ENCODE results near the gene C2orf78. TPM values are rescaled to one million over a fixed set of nuclear protein-coding genes. Genes with fewer than 3 reads are reported as not detected.
"Not testable (repeated sequence)": the region's sequence is repeated elsewhere in the genome, so short reads cannot be mapped to it uniquely, and the experiment has no call there.

Gene C2orf78
- total RNA-seq = not detected in 2 replicates

DNA sequence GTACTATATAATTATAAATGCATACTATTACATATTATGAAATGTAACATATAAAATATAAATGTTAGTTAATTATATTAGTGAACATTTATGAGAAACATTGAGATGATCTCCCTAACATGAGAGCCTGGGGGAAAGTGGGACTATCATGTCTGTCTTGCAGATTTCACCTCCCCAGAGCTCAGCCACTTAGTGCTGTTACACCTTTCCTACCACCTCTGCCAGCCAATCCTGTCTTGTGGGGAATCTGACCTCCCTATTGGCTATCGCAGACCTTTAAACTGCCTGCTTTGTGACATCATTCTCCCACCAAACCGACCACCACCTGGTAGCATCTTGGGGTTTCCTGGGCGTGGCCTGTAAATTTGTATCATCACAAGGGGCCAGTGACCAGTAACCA lies at the start of gene C2orf78:
C2orf78 (plus strand) TSS at position 301 of the 400 bp plus-strand sequence. CDS start 127 bp downstream, outside the sequence.
- CTCF ChIA-PET; intact Hi-C loops (cut with micrococcal nuclease); H3K4me3 Mint-ChIP-seq; DNase-seq; H3K27me3 Mint-ChIP-seq; ATAC-seq (ENCODE audit: low read depth); H3K27ac Mint-ChIP-seq; POLR2A ChIA-PET; H3K9me3 Mint-ChIP-seq; H3K36me3 Mint-ChIP-seq (ENCODE audit: low read depth): not testable (repeated sequence)
- H3K4me1 Mint-ChIP-seq = peaks cover 13% of the 10 kb centered on the region

DNA sequence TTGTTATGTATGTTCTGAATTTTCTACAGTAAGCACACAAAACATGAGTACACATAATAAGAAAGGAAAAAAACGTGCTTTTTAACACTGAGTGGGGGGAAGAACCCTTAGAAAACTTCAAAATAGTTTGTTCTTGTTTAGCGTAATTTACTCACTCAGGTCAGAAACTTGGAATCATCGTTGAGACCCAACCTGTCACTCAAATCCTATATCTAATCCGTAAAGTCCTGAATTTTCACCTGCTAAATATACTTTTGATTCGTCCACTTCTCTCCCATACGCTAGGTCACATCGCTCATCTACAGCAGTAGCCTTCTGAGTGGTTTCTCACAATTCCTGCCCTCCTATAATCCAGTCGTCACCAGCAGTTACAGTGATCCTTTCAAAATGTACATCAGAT lies 47.6 kb upstream of the C2orf78 start:
- peaks cover 38% of the 10 kb centered on the region for H3K36me3 Mint-ChIP-seq (ENCODE audit: low read depth)
- DNase-seq (no peak), ATAC-seq (ENCODE audit: low read depth) (no peak)
- peak overlapping the region; percentile 94 for H3K4me3 Mint-ChIP-seq
- CTCF ChIA-PET = no interaction called here
- POLR2A ChIA-PET = interaction anchor here (1.2 to 1.8 kb wide), 5 partner anchors 43 to 917 kb away, joined by 3 to 8 read pairs (median 5); partner anchors contain the start of genes CCT7, DUSP11, INO80B and MTHFD2
- H3K27ac Mint-ChIP-seq = peak overlapping the region; percentile 90
- no peaks in the 10 kb centered on the region for H3K27me3 Mint-ChIP-seq
- H3K9me3 Mint-ChIP-seq = peaks cover 4% of the 10 kb centered on the region
- intact Hi-C loops (cut with micrococcal nuclease) = loop anchor here (2.0 to 10.0 kb wide), 4 partner anchors 452 to 1218 kb away; partner anchors contain the start of genes FBXO41, HK2 and POLE4
- TF ChIP-seq CTCF (IDR thresholded peaks at IDR 0.05) = no peak
- H3K4me1 Mint-ChIP-seq = peaks cover 18% of the 10 kb centered on the region

- intact Hi-C loops (cut with micrococcal nuclease) = loop anchor here (1.0 to 10.0 kb wide), 10 partner anchors 43 to 1218 kb away; partner anchors contain the start of genes ALMS1, AUP1, CCT7 and DUSP11
- Mint-ChIP-seq H3K4me1 (peaks cover 18% of the 10 kb centered on the region), H3K4me3 (peak within 1 kb of the TSS; percentile 94), H3K27ac (peak within 1 kb of the TSS; percentile 90), H3K27me3 (no peaks in the 10 kb centered on the region), H3K9me3 (peaks cover 4% of the 10 kb centered on the region), H3K36me3 (ENCODE audit: low read depth) (peaks cover 38% of the 10 kb centered on the region)
- DNase-seq (peak; percentile 85), ATAC-seq (ENCODE audit: low read depth) (peak; percentile 98)
- no peak for TF ChIP-seq CTCF (IDR thresholded peaks at IDR 0.05)
- CTCF ChIA-PET = no interaction called here
- POLR2A ChIA-PET = interaction anchor here (0.8 to 1.8 kb wide), 13 partner anchors 10 to 917 kb away, joined by 3 to 9 read pairs (median 4); partner anchors contain the start of genes ALMS1, CCT7, DUSP11 and INO80B
These were observed 46.9 kb upstream of the C2orf78 start, which contains the start of gene TPRKB for GRCh38 chr2:73736855-73737779. TSS of gene TPRKB (minus strand) at chr2:73737345. CDS start at chr2:73734569, 2,776 bp downstream.

- H3K9me3 Mint-ChIP-seq = peaks cover 4% of the 10 kb centered on the region
- no peak overlapping the region for H3K27ac Mint-ChIP-seq
- TF ChIP-seq CTCF (IDR thresholded peaks at IDR 0.05) = no peak
- peaks cover 18% of the 10 kb centered on the region for H3K4me1 Mint-ChIP-seq
- H3K36me3 Mint-ChIP-seq (ENCODE audit: low read depth) = peaks cover 32% of the 10 kb centered on the region
- H3K27me3 Mint-ChIP-seq = no peaks in the 10 kb centered on the region
- CTCF ChIA-PET = no interaction called here
- no peak for ATAC-seq (ENCODE audit: low read depth)
- intact Hi-C loops (cut with micrococcal nuclease) = loop anchor here (10.0 kb wide), 2 partner anchors 454 to 1216 kb away; partner anchors contain the start of genes FBXO41 and POLE4
- POLR2A ChIA-PET = no interaction called here
- H3K4me3 Mint-ChIP-seq = no peak overlapping the region
- DNase-seq = no peak
These were observed 44.9 kb upstream of the C2orf78 start for GRCh38 chr2:73739101-73739500.

GRCh38 chr2:73740767-73741166 lies 43.2 kb upstream of the C2orf78 start:
- no peaks in the 10 kb centered on the region for H3K27me3 Mint-ChIP-seq
- DNase-seq (no peak), ATAC-seq (ENCODE audit: low read depth) (no peak)
- no peak overlapping the region for H3K27ac Mint-ChIP-seq
- H3K9me3 Mint-ChIP-seq = peaks cover 4% of the 10 kb centered on the region
- intact Hi-C loops (cut with micrococcal nuclease) = no loop called here
- no peak for TF ChIP-seq CTCF (IDR thresholded peaks at IDR 0.05)
- POLR2A ChIA-PET = no interaction called here
- peaks cover 18% of the 10 kb centered on the region for H3K4me1 Mint-ChIP-seq
- H3K4me3 Mint-ChIP-seq = no peak overlapping the region
- CTCF ChIA-PET = no interaction called here
- H3K36me3 Mint-ChIP-seq (ENCODE audit: low read depth) = peaks cover 40% of the 10 kb centered on the region
